HepG2 (cell line): ENCODE results near the gene ST3GAL4. TPM values are rescaled to one million over a fixed set of nuclear protein-coding genes. Genes with fewer than 3 reads are reported as not detected.

Experiments
- ATAC-seq: fragments of 200-7000 bp; cut with Tn5 transposase; 3 replicates; pipeline ENCODE4 v1.9.1; 2020; ENCODE audit warnings: mild to moderate bottlenecking, moderate library complexity
- BruUV-seq: library from RNA; stranded (reverse); fragments of 400-500 nt; replicated peaks from 2 replicates; lab custom pipeline; 2021; lab: Mats Ljungman, UMichigan
- CTCF ChIA-PET: fragments of 300-600 bp; formaldehyde crosslinking; extraction: SDS; loops from one replicate; lab custom pipeline; 2021; ENCODE audit warnings: low total read pairs, inconsistent platforms, low intra/inter-chr PET ratio; lab: Yijun Ruan, JAX
- POLR2A ChIA-PET: fragments of 350-600 bp; sonication (Branson Sonifier 250); formaldehyde crosslinking; loops from one replicate; lab custom pipeline; 2020; ENCODE audit warnings: antibody characterized with exemption, inconsistent platforms; lab: Yijun Ruan, JAX
- DNase-seq: peaks from one replicate; pipeline ENCODE4 v3.0.0-alpha.2; 2015; ENCODE audit warnings: low spot score
- FAIRE-seq: peaks from 3 replicates; lab custom pipeline; 2011; peaks lifted over from hg19 to GRCh38; lab: Jason Lieb, UNC
- H2AFZ ChIP-seq: one replicate; pipeline ENCODE4 v1.6.1; 2011; ENCODE audit warnings: low read length, inconsistent platforms
- H3K27ac ChIP-seq: fragments of 300-600 bp; 3 replicates; pipeline ENCODE4 v1.8.0; 2011; ENCODE audit warnings: mixed run types, mild to moderate bottlenecking, mixed read lengths, low read length, inconsistent platforms; ENCODE audit not compliant: insufficient read depth; ENCODE audit errors: extremely low read length
- H3K27me3 ChIP-seq, 2 experiments: fragments of 200-600 bp in 1 of 2; 2 replicates in 1 of 2; 3 replicates in 1 of 2; pipeline versions ENCODE4 v1.6.0 to v1.8.0; 2011; ENCODE audit warnings: low read length in 2 of 2, mild to moderate bottlenecking in 2 of 2, moderate library complexity in 2 of 2, inconsistent platforms in 1 of 2; ENCODE audit not compliant: insufficient read depth in 2 of 2, control insufficient read depth in 1 of 2
- H3K36me3 ChIP-seq, 2 experiments: fragments of 200-600 bp in 1 of 2; replicated peaks in 1 of 2; 2 replicates in 1 of 2; 3 replicates in 1 of 2; pipeline versions ENCODE4 v1.5.1 to v1.8.0; 2011; ENCODE audit warnings: low read length in 2 of 2, inconsistent platforms in 1 of 2; ENCODE audit not compliant: insufficient read depth in 2 of 2, control insufficient read depth in 1 of 2
- H3K4me1 ChIP-seq: 2 replicates; pipeline ENCODE4 v1.5.1; 2012; ENCODE audit warnings: low read length, inconsistent platforms; ENCODE audit not compliant: insufficient read depth
- H3K4me2 ChIP-seq: 2 replicates; pipeline ENCODE4 v1.6.0; 2011; ENCODE audit warnings: low read depth, low read length, inconsistent platforms
- H3K4me3 ChIP-seq, 3 experiments: fragments of 200-600 bp in 1 of 3; sonication (generic), shearing (Covaris generic) in 1 of 3; replicated peaks in 1 of 3; 2 replicates each; pipeline ENCODE4 v1.5.1; 2011 to 2016; ENCODE audit warnings: low read length in 3 of 3, inconsistent platforms in 2 of 3, low read depth in 2 of 3, mild to moderate bottlenecking in 2 of 3, control low read depth in 1 of 3, mixed read lengths in 1 of 3; ENCODE audit not compliant: insufficient read depth in 1 of 3
- H3K79me2 ChIP-seq: one replicate; pipeline ENCODE4 v1.6.1; 2011; ENCODE audit warnings: low read length, inconsistent platforms; ENCODE audit not compliant: insufficient read depth
- H3K9ac ChIP-seq: 2 replicates; pipeline ENCODE4 v1.6.0; 2011; ENCODE audit warnings: mild to moderate bottlenecking, low read depth, low read length, inconsistent platforms; ENCODE audit not compliant: insufficient read depth
- H3K9me3 ChIP-seq: 2 replicates; pipeline ENCODE4 v1.5.1; 2012; ENCODE audit warnings: mild to moderate bottlenecking, low read length
- H4K20me1 ChIP-seq: 2 replicates; pipeline ENCODE4 v1.6.0; 2011; ENCODE audit warnings: inconsistent platforms, mild to moderate bottlenecking, low read length, moderate library complexity; ENCODE audit not compliant: insufficient read depth
- ATM ChIP-seq: fragments of 450-650 bp; IDR thresholded peaks from 2 replicates; pipeline ENCODE4 v1.7.1; 2017; ENCODE audit warnings: mild to moderate bottlenecking, borderline replicate concordance
- PLRG1 ChIP-seq: fragments of 450-650 bp; conservative IDR thresholded peaks from 2 replicates; pipeline ENCODE4 v1.6.1; 2016
- SALL2 ChIP-seq: sonication (generic); formaldehyde crosslinking; IDR thresholded peaks from 2 replicates; pipeline ENCODE4 v1.8.1; 2023; ENCODE audit warnings: mild to moderate bottlenecking, missing genetic modification reagents, inconsistent platforms
- SP140L ChIP-seq: sonication (generic); formaldehyde crosslinking; IDR thresholded peaks from 2 replicates; pipeline ENCODE4 v1.4.0; 2020; ENCODE audit warnings: missing genetic modification reagents, borderline replicate concordance
- ZKSCAN8 ChIP-seq: IDR thresholded peaks from 2 replicates; pipeline ENCODE4 v1.6.1; 2016; ENCODE audit warnings: borderline replicate concordance, missing genetic modification reagents, missing compliant biosample characterization
- ZMAT5 ChIP-seq: sonication (generic); formaldehyde crosslinking; IDR thresholded peaks from 2 replicates; pipeline ENCODE4 v1.5.0; 2020; ENCODE audit warnings: mild to moderate bottlenecking, low read depth, missing genetic modification reagents, borderline replicate concordance
- ZMYM2 ChIP-seq: sonication (generic); formaldehyde crosslinking; IDR thresholded peaks from 2 replicates; pipeline ENCODE4 v1.8.0; 2022; ENCODE audit warnings: mild to moderate bottlenecking, missing genetic modification reagents
- ZNF136 ChIP-seq: sonication (generic); formaldehyde crosslinking; IDR thresholded peaks from 2 replicates; pipeline ENCODE4 v1.8.1; 2022; ENCODE audit warnings: low read depth, mild to moderate bottlenecking, moderate library complexity, missing genetic modification reagents
- ZNF20 ChIP-seq: sonication (generic); formaldehyde crosslinking; IDR thresholded peaks from 2 replicates; pipeline ENCODE4 v1.4.0; 2020; ENCODE audit warnings: mild to moderate bottlenecking, moderate library complexity, missing genetic modification reagents
- ZNF34 ChIP-seq: sonication (generic); formaldehyde crosslinking; IDR thresholded peaks from 2 replicates; pipeline ENCODE4 v1.4.0; 2020; ENCODE audit warnings: mild to moderate bottlenecking, missing genetic modification reagents, borderline replicate concordance
- ZNF891 ChIP-seq: sonication (generic); formaldehyde crosslinking; IDR thresholded peaks from 2 replicates; pipeline ENCODE4 v1.5.0; 2020; ENCODE audit warnings: mild to moderate bottlenecking, missing genetic modification reagents
- WGBS: methylation state at CpG from one replicate; pipeline ENCODE4 v1.1.6; 2017; ENCODE audit warnings: low lambda C conversion rate; 5-methylcytosine and 5-hydroxymethylcytosine counted together
- in situ Hi-C: cut with HindIII; loops from 2 replicates; pipeline ENCODE4 v1.10.0; 2017; ENCODE audit warnings: low pct_unique_long_range_greater_than_20kb; ENCODE audit not compliant: extremely low pct_ligation_motif_present
- intact Hi-C: fragments of 100-400 bp; cut with micrococcal nuclease; formaldehyde crosslinking; loops from one replicate; pipeline ENCODE4 v1.10.0; 2022; ENCODE audit not compliant: unreplicated experiment
- polyA plus RNA-seq, 8 experiments: library from polyadenylated mRNA; depleted of rRNA in 3 of 8; stranded (reverse) in 7 of 8; unstranded in 1 of 8; fragments of >200 nt; fragmentation: Illumina TruSeq in 4 of 8; extraction: Trizol in 4 of 8; gene quantifications; 2 replicates each; pipeline versions ENCODE4 v1.2.1 to v1.2.3, GENCODE V29; 2011 to 2016; ENCODE audit warnings: low read depth in 4 of 8, missing spikeins in 1 of 8, mixed read lengths in 1 of 8; ENCODE audit not compliant: insufficient read depth in 1 of 8
- total RNA-seq, 5 experiments: library from RNA; depleted of rRNA; stranded (reverse); fragments of >200 nt; fragmentation: Illumina TruSeq; extraction: Trizol; gene quantifications; 2 replicates each; pipeline ENCODE4 v1.2.3, GENCODE V29; 2016; ENCODE audit warnings: low read depth in 1 of 5
- TF ChIP-seq, protein P1 (sequence below): IDR thresholded peaks from 2 replicates; pipeline ENCODE4 v1.6.1; 2016
- TF ChIP-seq, protein P2 (sequence below): sonication (generic); formaldehyde crosslinking; IDR thresholded peaks from 2 replicates; pipeline ENCODE4 v1.5.0; 2020; ENCODE audit warnings: mild to moderate bottlenecking, missing genetic modification reagents
- TF ChIP-seq, protein P3 (sequence below): sonication (generic); formaldehyde crosslinking; IDR thresholded peaks from 2 replicates; pipeline ENCODE4 v1.9.0; 2021; ENCODE audit warnings: missing genetic modification reagents, mild to moderate bottlenecking, borderline replicate concordance
- TF ChIP-seq, protein P4 (sequence below): sonication (generic); formaldehyde crosslinking; IDR thresholded peaks from 2 replicates; pipeline ENCODE4 v1.5.1; 2020; ENCODE audit warnings: missing genetic modification reagents, mild to moderate bottlenecking, borderline replicate concordance

ST3GAL4 gene
- total and polyA plus RNA-seq, 2 of the 13 experiments (the other 11 are each of a cell fraction or from before 2014, with no cell fraction given), result 9.1 to 13.3 TPM

GRCh38 chr11:126361400-126361799, 5.9 kb downstream of the ST3GAL4 start:
- ChIA-PET POLR2A (no interaction called here), CTCF (no interaction called here)
- no peak for FAIRE-seq
- in situ Hi-C loops (no loop called here), intact Hi-C loops (no loop called here)
- Histone ChIP-seq H3K4me3 (no peak overlapping the region), H3K9me3 (no peaks in the 10 kb centered on the region), H3K27ac (no peak overlapping the region), H2AFZ (no peak overlapping the region), H3K4me2 (no peak overlapping the region), H3K9ac (no peak overlapping the region), H3K79me2 (peaks cover 13% of the 10 kb centered on the region), H4K20me1 (no peaks in the 10 kb centered on the region), H3K36me3 (no peaks in the 10 kb centered on the region), H3K4me1 (peaks cover 27% of the 10 kb centered on the region), H3K27me3 (no peaks in the 10 kb centered on the region)
- TF ChIP-seq ATM, result no peak
- TF ChIP-seq ZNF34 (CRISPR knock-in tag), result no peak
- TF ChIP-seq SALL2 (CRISPR knock-in tag), result no peak
- no peak for TF ChIP-seq ZMYM2
- TF ChIP-seq ZNF891 (CRISPR knock-in tag), result no peak
- TF ChIP-seq PLRG1, result no peak
- no peak for TF ChIP-seq SP140L (CRISPR knock-in tag)
- TF ChIP-seq ZNF20, result no peak
- TF ChIP-seq ZKSCAN8, result no peak
- TF ChIP-seq, protein P1, sequence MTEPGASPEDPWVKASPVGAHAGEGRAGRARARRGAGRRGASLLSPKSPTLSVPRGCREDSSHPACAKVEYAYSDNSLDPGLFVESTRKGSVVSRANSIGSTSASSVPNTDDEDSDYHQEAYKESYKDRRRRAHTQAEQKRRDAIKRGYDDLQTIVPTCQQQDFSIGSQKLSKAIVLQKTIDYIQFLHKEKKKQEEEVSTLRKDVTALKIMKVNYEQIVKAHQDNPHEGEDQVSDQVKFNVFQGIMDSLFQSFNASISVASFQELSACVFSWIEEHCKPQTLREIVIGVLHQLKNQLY (CRISPR knock-in tag), result no peak
- TF ChIP-seq, protein P2, sequence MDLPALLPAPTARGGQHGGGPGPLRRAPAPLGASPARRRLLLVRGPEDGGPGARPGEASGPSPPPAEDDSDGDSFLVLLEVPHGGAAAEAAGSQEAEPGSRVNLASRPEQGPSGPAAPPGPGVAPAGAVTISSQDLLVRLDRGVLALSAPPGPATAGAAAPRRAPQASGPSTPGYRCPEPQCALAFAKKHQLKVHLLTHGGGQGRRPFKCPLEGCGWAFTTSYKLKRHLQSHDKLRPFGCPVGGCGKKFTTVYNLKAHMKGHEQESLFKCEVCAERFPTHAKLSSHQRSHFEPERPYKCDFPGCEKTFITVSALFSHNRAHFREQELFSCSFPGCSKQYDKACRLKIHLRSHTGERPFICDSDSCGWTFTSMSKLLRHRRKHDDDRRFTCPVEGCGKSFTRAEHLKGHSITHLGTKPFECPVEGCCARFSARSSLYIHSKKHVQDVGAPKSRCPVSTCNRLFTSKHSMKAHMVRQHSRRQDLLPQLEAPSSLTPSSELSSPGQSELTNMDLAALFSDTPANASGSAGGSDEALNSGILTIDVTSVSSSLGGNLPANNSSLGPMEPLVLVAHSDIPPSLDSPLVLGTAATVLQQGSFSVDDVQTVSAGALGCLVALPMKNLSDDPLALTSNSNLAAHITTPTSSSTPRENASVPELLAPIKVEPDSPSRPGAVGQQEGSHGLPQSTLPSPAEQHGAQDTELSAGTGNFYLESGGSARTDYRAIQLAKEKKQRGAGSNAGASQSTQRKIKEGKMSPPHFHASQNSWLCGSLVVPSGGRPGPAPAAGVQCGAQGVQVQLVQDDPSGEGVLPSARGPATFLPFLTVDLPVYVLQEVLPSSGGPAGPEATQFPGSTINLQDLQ (CRISPR knock-in tag), result no peak
- TF ChIP-seq ZNF136 (CRISPR knock-in tag), result no peak
- TF ChIP-seq, protein P3, sequence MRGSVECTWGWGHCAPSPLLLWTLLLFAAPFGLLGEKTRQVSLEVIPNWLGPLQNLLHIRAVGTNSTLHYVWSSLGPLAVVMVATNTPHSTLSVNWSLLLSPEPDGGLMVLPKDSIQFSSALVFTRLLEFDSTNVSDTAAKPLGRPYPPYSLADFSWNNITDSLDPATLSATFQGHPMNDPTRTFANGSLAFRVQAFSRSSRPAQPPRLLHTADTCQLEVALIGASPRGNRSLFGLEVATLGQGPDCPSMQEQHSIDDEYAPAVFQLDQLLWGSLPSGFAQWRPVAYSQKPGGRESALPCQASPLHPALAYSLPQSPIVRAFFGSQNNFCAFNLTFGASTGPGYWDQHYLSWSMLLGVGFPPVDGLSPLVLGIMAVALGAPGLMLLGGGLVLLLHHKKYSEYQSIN (CRISPR knock-in tag), result no peak
- no peak for TF ChIP-seq ZMAT5 (CRISPR knock-in tag)
- TF ChIP-seq, protein P4, sequence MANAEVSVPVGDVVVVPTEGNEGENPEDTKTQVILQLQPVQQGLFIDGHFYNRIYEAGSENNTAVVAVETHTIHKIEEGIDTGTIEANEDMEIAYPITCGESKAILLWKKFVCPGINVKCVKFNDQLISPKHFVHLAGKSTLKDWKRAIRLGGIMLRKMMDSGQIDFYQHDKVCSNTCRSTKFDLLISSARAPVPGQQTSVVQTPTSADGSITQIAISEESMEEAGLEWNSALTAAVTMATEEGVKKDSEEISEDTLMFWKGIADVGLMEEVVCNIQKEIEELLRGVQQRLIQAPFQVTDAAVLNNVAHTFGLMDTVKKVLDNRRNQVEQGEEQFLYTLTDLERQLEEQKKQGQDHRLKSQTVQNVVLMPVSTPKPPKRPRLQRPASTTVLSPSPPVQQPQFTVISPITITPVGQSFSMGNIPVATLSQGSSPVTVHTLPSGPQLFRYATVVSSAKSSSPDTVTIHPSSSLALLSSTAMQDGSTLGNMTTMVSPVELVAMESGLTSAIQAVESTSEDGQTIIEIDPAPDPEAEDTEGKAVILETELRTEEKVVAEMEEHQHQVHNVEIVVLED (CRISPR knock-in tag), result no peak
- WGBS, result 95% methylated on average over 5 of the region's 5 CpGs
- ATAC-seq, result no peak
- no TSS peak for BruUV-seq
- DNase-seq, result no peak
